Hematopoietic multipotent progenitor cell treated with erythropoietin and hydrocortisone succinate and interleukin-3 and kit ligand, for 8 days (in vitro differentiated cells): ENCODE measurements around the gene INCENP.
A peak's percentile ranks its signal among the peaks of the same experiment; 100 is the strongest.

Experiments
- DNase-seq: peaks from one replicate; pipeline ENCODE4 v3.0.0-alpha.2; 2015

The INCENP gene

GRCh38 chr11:62141111-62142042, 17.6 kb downstream of the INCENP start:
- DNase-seq = no peak

DNA sequence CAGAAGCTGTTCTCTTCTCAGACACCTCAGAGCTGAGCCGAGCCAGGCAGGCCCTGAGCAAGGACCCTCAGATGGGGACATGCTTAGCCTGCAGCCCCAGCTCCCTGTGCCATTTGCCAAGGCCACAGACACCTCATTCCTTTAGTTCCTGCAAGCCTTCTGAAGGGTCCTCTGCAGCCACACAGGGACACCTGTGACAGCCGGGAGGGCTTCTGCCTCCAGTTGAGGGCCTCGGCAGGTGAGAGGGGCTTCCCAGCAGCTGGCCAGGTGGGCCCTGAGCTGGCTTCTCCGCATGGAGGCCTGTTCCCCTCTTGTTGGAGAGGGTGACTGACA, 18.2 kb downstream of the INCENP start:
- no peak for DNase-seq

- DNase-seq = no peak
These were observed 19.1 kb downstream of the INCENP start for GRCh38 chr11:62142921-62143320.

GRCh38 chr11:62143727-62144126, 19.9 kb downstream of the INCENP start:
- no peak for DNase-seq

DNA sequence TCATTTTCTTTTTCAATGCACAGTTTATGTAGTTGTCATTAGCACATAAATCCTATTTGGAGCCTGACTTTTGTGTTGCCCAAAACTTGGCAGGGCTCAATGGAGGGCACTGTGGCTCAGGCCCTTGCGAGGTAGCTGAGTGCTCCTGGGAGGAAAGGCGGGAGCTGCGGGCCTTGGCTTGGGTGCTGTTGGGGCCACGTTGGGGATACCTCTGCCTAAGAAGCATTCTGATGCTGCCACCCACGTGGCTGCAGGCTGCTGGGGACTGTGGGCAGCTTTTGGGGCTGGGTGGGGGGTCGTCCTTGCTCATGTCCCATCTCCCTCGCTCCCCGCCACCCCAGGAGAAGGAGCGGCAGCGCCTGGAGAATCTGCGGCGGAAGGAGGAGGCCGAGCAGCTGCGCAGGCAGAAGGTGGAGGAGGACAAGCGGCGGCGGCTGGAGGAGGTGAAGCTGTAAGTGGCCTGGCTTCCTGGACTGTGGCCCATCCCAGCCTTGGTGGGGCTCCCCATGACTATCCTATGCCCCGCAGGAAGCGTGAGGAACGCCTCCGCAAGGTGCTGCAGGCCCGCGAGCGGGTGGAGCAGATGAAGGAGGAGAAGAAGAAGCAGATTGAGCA, 20.9 kb downstream of the INCENP start:
- DNase-seq = no peak

DNA sequence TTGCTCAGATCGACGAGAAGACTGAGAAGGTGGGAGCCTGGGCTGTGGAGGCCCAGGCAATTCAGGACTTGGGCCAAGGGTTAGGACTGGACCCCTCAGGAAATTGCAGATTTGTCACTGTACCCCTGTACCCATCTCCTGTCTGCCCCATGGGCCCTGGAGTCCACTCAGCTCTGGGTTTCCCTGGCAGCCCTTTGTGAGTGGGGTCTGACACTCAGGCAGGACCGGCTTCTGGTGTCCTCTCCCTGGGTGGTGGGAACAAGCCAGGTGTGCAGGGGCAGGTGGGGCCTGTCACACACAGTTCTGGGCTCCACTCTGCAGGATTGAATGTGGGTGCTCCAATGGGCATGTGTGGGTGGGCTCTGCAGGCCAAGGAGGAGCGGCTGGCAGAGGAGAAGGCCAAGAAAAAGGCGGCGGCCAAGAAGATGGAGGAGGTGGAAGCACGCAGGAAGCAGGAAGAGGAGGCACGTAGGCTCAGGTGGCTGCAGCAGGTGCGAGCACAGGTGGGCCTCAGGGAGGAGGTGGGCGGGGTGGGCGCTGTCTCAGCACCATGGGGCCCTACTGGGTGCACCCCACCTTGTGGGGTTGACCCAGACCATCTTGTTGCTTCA, 21.6 kb downstream of the INCENP start:
- DNase-seq = no peak

- no peak for DNase-seq
These were observed 22.8 kb downstream of the INCENP start for GRCh38 chr11:62146476-62147200.

DNA sequence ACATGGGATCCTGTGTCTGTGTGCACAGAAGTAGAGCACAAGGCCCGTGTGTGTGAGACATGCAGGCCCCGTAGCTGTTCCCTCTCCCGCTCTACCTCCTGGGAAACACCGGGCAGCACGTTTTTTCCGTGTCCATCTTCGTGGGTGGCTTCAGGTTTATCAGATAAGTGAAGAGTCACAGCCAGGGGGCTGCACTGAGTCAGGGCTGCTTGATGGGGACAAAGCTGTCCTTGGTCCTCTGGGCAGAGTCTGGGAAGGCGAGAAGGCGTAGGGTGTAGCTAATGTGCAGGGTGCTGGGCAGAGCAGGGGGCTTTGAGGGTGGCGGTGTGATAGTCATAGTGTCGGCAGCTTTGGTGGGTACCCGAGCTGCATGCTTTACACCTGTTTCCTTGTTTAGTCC, 23.7 kb downstream of the INCENP start:
- no peak for DNase-seq

DNA sequence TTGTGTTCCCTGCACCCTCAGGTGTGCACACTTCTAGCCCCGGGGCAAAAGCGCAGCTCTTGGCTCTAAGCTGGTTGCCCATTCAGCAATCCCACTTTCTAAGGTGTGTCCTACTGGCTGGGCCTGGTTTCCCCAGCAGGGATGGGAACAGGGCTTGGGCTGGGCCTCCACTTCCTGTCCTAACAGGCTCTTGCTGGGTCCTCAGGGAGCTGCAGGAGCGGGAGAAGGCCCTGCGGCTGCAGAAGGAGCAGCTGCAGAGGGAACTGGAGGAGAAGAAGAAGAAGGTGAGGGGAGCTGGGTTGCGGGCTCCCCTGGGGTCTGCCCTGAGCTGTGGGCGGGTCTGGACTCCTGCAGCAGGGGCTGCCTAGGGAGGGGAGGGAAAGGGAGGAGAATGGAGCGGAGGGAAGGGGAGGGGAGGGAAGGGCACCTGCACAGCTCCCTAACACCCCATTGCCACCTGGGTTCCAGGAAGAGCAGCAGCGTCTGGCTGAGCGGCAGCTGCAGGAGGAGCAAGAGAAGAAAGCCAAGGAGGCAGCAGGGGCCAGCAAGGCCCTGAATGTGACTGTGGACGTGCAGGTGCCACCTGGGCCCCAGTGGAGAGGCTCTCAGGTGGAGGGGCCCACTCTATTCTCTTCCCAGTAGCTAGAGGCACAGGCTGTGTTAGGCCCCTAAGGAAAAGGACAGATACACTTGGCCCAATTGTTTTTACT, 24.6 kb downstream of the INCENP start:
- DNase-seq = no peak

- no peak for DNase-seq
These were observed 26.4 kb downstream of the INCENP start for GRCh38 chr11:62149986-62150886.

GRCh38 chr11:62150887-62151736, 27.3 kb downstream of the INCENP start:
- DNase-seq = no peak

DNA sequence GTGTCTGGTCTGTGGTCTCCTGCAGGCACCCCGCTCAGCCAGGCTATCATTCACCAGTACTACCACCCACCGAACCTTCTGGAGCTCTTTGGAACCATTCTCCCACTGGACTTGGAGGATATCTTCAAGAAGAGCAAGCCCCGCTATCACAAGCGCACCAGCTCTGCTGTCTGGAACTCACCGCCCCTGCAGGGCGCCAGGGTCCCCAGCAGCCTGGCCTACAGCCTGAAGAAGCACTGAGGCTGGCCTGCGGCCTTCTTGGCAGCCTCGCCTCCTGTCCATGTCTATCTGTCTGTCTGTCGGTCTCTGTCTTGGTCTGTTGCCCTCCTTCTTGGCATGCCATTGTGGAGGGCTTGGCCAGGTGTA, 27.9 kb downstream of the INCENP start:
- DNase-seq = no peak

GRCh38 chr11:62152245-62153086, 28.7 kb downstream of the INCENP start:
- DNase-seq = no peak

GRCh38 chr11:62153087-62153395, 29.2 kb downstream of the INCENP start:
- no peak for DNase-seq

GRCh38 chr11:62153617-62154016, 29.8 kb downstream of the INCENP start:
- DNase-seq = no peak

DNA sequence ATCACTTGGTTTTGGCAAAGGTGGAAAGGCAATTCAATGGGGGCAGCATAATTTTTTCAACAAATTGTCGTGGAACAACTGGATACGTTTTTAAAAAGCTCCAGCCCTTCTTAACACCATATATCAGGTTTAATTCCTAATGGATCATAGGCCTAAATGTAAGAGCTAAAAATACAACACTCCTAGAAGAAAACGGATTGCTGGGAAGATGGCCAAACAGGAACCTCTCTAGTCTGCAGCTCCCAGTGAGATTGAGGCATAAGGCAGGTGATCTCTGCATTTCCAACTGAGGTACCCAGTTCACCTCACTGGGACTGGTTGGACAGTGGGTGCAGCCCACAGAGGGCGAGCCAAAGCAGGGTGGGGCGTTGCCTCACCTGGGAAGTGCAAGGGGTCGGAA, 33.8 kb downstream of the INCENP start:
- DNase-seq = no peak

- no peak for DNase-seq
These were observed 42.6 kb downstream of the INCENP start for GRCh38 chr11:62166371-62166770.

DNA sequence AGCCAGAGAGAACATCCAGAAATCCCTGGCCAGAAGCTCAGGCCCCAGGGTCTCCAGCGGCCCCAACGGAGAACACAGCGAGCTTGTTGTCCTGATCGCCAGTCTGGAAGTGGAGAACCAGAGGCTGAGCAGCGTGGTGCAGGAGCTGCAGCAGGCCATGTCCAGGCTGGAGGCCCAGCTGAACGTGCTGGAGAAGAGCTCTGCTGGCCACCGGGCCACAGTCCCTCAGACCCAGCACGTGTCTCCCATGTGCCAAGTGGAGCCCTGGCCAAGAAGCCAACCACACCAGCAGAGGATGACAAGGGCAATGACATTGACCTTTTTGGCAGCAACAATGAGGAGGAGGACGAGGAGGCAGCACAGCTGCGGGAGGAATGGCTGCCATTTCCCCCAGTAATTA, 45.6 kb downstream of the INCENP start:
- no peak for DNase-seq

- no peak for DNase-seq
These were observed 46.1 kb downstream of the INCENP start for GRCh38 chr11:62169935-62170334.

DNA sequence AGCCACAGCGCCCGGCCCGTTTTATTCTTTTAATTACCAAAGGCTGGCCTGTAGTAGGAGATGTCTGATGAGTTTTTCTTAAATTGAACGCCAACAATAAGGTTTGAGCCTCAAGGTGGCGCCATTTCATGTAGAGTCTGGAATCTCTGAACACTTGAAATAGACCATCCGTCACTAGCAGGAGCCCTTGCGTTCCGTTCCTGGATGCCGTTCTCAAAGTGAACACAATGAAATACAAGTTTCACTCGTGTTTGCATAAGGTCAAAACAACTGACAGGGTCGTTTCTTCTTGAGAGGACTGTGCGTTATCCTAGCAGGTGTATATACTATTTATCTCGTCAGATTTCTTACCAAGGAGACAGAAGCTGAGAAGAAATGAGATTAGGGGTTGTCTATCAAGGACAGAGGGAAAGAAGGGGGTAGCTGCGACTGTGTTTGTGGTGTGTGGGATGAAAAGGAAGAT, 47.5 kb downstream of the INCENP start:
- DNase-seq = peak; percentile 88
